ENCODE measurements around the gene TMPRSS4.
A peak's percentile ranks its signal among the peaks of the same experiment; 100 is the strongest.

TMPRSS4 gene

DNA sequence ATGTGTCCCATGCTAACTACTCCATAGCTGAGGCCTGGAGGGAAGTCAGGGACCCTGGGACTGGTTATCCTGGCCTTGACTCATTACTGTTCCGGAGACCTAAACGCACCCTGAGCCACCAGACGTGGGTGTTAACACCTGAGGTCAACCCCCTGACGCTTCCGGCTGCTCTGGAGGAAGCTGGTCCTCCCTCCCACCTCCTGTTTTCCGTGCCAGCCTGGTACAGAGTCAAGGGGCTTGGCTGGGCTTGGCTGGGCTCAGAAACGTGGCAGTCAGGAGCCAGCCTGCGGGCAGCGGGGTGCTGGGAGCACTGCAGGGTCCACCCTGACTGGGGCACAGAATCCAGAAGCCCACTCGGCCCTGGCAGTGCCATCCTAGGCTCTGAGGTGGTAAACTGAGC, 2.6 kb downstream of the TMPRSS4 start:
- DNase-seq (ENCODE audit: low read depth, low spot score) = no peak

DNA sequence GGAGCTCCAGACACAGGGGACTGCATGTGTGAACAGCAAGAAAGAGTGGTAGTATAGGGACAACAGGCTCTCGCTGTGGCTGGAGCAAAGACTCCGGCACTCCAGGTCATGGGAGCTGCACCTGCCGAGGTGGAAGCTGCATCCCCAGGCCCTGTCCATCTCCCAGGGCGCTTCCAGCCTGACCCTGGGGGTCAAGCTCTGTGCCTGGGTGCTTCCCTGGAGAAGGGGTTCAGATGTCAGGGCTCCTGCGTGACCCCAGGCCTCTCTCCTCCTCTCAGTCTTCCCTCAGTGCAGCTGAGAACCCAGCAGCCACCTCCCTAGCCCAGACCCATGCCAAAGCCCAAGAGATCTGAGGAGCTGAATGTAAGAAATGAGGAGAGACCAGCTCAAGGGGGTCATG, 3.4 kb downstream of the TMPRSS4 start:
- DNase-seq (ENCODE audit: low read depth, low spot score) = no peak

DNA sequence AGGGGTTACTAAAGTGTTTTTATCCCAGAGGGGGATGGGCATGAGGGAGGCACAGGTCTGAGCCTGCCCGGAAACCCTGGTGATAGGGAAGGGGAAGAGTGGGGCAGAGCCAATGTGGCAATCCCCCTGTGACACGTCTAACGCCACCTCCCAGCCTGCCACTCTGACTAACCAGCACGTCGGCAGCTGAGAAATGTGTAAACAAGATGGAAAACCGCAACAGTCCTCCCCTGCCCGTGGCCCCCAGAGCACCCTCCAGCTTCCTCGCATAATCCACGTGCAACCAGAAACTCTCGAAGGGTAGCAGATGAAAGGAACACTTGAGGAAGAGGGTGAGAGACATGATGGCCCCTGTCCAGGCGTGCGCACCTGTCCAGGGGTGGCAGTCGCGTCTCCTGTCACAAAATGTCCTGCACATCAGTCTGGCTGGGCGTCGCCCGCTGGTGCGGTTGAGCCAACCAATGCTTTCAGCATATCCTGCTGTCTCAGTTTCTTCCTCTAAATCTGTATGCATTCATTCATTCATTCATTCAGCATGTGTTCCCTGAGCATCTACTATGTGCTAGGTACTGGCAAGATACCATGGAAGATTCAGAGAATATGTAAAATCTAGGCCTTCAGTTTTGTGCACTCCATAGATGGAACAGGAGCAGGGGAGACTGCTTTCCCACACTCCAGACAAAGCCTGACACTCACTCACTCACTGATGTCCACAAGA, 4.5 kb downstream of the TMPRSS4 start:
- no peak for DNase-seq (ENCODE audit: low read depth, low spot score)

- no peak for DNase-seq (ENCODE audit: low read depth, low spot score)
Measured at GRCh38 chr11:118082880-118083552, 6.1 kb downstream of the TMPRSS4 start.

- no peak for DNase-seq (ENCODE audit: low read depth, low spot score)
Measured at GRCh38 chr11:118084247-118084646, 7.4 kb downstream of the TMPRSS4 start.

DNA sequence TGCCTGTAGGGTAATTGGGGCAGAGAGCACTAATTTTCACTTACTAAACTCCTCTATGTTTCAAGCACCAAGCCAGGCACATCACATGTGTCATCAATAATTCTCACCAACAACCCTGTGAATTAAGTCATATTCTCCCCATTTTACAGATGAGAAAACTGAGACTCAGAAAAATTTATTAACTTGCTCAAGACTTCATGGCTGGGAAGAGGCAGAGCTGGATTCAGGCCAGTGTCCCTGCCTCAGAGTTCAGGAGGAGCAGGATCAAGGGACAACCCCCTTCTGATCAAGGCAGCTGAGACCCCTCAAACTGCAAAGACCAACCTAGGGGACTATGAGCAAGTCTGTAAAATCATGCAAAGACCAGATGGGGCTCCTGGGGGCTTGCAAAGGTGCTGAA, 7.8 kb downstream of the TMPRSS4 start:
- DNase-seq (ENCODE audit: low read depth, low spot score) = no peak

DNA sequence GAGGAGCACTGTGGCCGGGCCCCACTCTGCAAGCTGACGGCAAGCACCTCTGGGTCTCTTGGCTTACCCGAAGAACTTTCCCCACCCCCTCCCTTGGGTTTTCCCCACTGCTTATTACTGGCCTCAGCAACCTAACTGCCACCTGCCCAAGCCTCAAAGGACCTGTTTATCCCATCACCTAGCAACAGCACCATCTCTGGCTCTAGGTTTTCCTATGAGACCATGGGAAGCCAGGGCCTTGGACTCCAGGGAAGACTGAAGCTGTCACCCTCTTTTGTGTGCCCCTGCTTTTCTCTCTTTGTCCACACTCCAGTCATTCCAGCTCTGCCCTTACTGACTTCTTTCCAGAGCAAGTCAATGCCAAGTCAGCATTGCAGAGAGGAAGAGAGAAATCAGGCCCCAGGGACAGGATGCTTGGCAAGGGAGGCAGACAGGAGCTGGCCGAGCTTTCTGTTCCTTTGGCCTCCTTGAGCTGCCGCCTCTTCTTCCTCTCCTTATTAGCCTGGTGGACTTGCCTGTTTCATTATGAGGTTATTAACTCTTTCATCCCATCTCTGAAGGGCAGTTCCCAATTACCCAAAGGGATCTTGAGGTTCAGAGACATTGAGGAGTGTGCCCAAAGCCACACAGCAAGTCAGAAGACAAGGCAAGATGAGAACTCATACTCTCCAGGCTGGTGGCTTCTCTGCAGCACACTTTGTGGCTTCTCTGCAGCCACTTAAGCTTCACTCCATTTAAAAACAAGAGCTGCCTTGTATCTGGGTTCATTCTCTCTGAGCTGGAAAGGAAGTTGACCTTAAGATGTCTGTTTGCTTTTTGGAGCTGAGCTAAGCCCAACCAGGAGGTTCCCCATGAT, 10.3 kb downstream of the TMPRSS4 start, which contains the start of gene SMIM35:
Gene SMIM35, minus strand, starts transcription at position 51 of the 856 bp plus-strand sequence. CDS start 206 bp downstream, outside the sequence.
- no peak for DNase-seq (ENCODE audit: low read depth, low spot score)

DNA sequence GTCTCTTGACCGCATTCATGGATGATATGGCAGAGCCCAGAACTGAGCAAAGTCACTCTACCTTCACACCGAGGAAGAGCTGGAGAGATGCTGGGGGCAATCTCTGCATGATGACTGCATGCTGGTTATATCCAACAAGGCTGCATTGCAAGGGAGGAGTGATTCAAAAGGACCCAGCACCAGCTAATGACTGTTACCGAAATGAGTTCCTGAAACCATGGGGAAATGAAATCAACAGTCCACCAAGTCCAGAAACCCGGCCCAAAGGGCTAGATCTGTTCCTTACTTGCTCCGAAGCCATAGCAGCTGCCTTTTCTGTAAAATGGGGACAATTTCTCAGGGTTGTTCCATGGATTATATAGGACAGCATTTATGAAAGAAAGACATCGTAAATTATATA, 11.1 kb downstream of the TMPRSS4 start:
- DNase-seq (ENCODE audit: low read depth, low spot score) = no peak

DNA sequence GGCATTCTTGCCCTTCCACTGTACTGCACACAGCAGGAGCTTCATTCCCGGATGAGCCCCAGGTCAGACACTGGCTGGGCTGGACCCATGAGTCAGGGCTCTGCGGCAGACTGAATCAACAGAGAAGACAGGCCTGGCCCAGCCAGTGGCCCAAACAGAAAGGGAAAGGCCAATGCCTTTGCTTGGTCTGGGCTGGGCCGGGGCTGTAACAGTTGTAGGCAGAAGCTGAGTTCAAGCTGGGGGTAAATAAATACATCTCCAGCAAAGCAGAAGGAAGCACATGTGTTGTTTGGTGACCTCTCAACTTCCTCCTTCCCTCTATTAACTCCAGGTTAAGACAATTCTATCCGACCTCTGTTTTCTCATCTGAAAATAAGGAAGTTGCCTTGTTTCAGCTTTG, 11.7 kb downstream of the TMPRSS4 start:
- peak; percentile 13 for DNase-seq (ENCODE audit: low read depth, low spot score)

GRCh38 chr11:118090545-118091162, 13.8 kb downstream of the TMPRSS4 start:
- DNase-seq (ENCODE audit: low read depth, low spot score) = no peak

- no peak for DNase-seq (ENCODE audit: low read depth, low spot score)
Measured at GRCh38 chr11:118091690-118092089, 14.8 kb downstream of the TMPRSS4 start.

DNA sequence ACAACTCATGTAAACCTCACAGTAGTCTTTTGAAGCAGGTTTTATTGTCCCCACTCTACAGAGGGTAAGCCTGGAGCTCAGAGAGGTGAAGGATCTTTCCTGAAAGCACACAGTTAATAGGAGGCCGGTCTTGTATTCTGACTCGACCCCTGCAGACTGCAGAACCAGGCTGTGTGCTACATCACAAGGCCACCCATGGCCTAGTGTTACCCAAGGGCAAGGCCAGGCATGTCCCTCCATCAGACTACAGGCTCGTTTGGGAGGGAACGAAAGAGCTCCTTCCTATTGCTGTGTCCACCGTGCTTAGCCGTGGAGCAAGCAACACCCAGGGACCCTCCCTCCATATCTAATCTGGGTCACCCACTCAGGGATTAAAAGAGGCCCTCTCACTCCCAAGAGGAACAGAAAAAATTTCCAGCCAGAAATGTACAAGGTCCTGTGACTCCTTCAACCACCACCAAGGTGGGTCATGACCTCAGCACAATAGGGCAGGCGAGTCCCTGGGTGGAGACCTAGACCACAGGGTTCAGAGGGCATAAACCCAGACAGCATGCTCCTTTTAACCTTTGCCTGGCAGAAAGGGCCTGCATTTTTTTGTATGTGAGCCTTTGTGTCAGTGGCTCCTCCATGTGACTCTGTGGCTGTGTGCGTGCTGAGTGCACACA, 16.2 kb downstream of the TMPRSS4 start:
- DNase-seq (ENCODE audit: low read depth, low spot score) = no peak

- DNase-seq (ENCODE audit: low read depth, low spot score) = no peak
Measured at GRCh38 chr11:118095493-118095892, 18.6 kb downstream of the TMPRSS4 start.

DNA sequence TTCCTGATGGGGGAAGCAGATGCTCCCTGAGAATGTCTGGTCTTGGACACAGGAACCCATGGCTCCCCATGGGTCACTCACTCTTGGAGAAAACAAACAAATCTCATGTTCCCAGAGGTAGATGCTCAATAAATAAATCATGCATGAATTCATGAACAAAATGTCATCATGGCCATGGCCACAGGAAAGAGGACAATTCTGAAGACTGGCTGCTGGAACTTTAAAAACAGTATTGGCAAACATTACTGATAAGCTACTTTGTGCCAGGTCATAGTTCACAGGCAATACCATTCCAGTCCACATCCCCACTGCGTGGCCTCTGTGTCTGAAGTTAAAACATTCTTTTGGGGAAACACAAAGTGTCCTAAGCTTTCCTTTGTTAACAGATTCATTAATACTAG, 19.1 kb downstream of the TMPRSS4 start:
- no peak for DNase-seq (ENCODE audit: low read depth, low spot score)

DNA sequence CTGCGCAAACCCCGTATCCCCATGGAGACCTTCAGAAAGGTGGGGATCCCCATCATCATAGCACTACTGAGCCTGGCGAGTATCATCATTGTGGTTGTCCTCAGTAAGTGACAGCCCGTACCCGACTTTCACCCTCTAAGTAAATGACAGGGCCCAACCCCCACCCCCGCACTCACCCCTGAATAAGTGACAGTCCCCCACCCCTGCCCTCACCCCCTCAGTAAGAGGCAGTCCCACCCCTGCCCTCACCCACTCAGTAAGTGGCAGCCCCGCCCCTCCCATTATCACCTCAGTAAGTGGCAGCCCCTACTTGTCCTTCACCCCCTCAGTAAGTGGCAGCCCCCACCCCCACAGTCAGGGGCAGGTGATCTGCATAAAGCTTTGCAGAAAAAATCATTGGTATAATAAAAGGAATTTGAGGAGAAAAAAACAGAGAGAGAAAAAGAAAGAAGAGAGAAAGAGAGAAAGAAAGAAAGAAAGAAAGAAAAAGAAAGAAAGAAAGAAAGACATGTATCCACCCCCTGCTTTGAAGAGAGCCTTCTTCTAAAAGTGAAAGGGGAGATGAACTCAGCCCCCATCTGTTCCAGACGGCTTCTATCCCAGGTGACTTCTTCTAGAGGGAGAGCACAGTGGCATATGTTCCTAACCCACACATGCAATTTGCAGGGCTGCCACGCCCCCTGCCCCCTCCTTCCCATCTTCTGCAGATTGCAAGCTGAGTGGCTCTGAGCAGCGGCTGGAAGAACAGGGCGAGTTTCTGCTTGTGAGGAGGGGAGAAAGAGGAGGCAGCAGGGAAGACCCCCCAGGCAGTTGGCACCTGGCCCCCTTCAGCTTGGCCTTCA, 22.3 kb downstream of the TMPRSS4 start:
- no peak for DNase-seq (ENCODE audit: low read depth, low spot score)

GRCh38 chr11:118099838-118100556, 23.1 kb downstream of the TMPRSS4 start:
- no peak for DNase-seq (ENCODE audit: low read depth, low spot score)

- no peak for DNase-seq (ENCODE audit: low read depth, low spot score)
Measured at GRCh38 chr11:118100691-118101232, 23.9 kb downstream of the TMPRSS4 start.

- no peak for DNase-seq (ENCODE audit: low read depth, low spot score)
Measured at GRCh38 chr11:118102721-118103261, 25.9 kb downstream of the TMPRSS4 start.

DNA sequence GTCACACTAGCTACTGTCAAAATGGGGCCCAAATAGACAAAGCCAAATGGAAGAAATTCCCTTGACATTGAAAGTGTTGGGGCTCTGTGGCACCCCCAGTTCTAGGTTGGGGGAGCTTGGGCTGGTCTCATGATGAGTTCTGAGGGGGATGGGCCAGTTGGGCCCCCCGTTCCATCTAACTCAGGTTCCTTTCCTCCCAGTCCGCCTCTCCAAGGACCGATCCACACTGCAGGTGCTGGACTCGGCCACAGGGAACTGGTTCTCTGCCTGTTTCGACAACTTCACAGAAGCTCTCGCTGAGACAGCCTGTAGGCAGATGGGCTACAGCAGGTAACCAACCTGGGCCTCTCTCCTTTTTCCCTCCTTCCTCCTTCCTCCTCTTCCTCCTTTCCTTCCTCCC, 27.6 kb downstream of the TMPRSS4 start:
- no peak for DNase-seq (ENCODE audit: low read depth, low spot score)
